GM19438 (cell line): ENCODE data around the gene NINJ2.

Experiments used
- ATAC-seq: cut with Tn5 transposase; IDR thresholded peaks from one replicate; pipeline ENCODE4 v1.9.1; 2021; ENCODE audit warnings: low read depth; ENCODE audit not compliant: unreplicated experiment

Gene NINJ2

DNA sequence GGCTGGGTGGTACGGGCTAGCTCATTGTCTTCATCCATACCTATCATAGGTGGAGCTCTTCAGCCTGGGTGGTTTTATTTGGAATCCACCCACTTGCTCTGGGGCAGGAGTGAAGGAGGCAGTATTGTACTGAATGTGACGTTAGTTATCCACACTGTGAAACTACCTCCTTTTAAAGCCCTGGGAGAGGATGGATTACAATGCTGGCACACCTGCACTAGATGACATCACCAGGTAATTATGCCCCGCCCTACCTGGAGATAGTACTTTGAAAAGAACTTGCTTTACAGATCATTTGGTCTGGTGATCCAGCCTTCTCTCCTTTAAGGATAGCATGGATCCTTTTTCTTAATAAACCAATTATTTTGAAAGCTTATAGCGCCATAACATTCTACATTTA lies 125.5 kb downstream of the NINJ2 start:
- no peak for ATAC-seq

DNA sequence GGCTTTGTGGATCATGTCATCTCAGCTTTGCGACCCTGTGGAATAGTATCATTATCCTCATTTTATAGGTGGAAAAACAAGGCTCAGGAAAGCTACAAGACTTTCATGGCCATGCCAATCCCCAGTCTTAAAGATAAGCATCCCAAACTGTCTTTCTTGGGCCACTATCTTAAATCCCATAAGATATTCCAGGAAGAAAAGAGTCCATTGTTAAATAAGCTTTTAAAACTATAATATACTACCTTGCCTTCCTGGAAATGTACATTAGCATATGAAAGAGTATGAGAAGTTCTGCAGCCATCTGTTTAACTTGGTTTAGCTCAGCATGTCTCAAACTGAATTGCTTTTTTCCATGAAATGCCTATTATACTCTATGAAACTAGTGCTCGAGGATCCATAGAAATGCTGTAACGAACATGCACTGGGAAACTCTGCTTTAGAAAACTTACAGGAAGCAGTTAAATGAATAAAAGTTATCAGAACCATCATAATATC lies 126.4 kb downstream of the NINJ2 start:
- ATAC-seq = no peak

DNA sequence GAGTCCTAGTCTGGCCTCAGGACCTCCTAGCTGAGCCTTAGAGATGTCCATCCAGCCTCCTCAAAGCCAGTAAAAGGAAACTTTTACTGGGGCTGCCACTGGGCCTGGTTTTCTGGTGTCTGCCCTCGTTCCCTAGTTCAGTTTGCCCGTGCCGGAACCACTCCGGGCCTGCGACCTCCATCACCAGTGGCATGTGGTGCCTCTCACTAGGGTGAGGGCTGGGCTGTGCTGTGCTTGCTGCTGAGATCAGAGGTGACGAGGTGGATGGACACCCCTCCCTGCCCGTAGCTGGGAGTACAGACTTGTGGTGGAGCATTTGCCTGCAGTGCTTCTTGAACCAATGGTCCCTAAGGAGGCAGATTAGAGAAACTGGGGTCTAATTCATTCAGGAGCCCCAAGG lies 127.8 kb downstream of the NINJ2 start:
- no peak for ATAC-seq

- ATAC-seq = no peak
These were observed 129.0 kb downstream of the NINJ2 start for GRCh38 chr12:534216-534615.

- no peak for ATAC-seq
These were observed 129.5 kb downstream of the NINJ2 start for GRCh38 chr12:533718-534117.

- ATAC-seq = no peak
These were observed 130.2 kb downstream of the NINJ2 start for GRCh38 chr12:532908-533565.

GRCh38 chr12:531951-532585 lies 131.2 kb downstream of the NINJ2 start:
- no peak for ATAC-seq

DNA sequence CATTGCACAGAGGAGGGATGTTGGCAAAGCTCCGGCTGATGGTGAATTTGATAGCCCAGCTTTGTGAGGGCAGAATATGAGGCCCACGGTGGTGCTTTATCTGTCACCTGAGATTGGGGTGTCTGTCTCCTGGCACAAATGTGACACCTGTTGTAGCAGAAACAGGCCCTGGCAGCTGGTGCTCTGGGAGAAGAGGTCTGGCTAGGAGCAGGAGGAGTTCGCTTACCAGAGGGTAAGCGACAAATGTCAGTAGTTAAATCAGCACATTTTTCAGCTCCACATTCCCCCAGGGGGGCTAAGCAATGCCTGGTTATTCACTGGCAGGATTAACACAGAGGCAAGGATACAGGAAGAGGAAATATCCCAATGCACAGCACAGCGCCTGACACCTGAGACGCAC lies 132.4 kb downstream of the NINJ2 start:
- no peak for ATAC-seq

GRCh38 chr12:530308-530707 lies 132.9 kb downstream of the NINJ2 start:
- ATAC-seq = no peak

- ATAC-seq = no peak
These were observed 135.5 kb downstream of the NINJ2 start for GRCh38 chr12:527729-528128.

GRCh38 chr12:527241-527640 lies 136.0 kb downstream of the NINJ2 start:
- no peak for ATAC-seq

GRCh38 chr12:526089-526488 lies 137.2 kb downstream of the NINJ2 start:
- no peak for ATAC-seq

- ATAC-seq = no peak
These were observed 138.9 kb downstream of the NINJ2 start for GRCh38 chr12:524167-524951.

DNA sequence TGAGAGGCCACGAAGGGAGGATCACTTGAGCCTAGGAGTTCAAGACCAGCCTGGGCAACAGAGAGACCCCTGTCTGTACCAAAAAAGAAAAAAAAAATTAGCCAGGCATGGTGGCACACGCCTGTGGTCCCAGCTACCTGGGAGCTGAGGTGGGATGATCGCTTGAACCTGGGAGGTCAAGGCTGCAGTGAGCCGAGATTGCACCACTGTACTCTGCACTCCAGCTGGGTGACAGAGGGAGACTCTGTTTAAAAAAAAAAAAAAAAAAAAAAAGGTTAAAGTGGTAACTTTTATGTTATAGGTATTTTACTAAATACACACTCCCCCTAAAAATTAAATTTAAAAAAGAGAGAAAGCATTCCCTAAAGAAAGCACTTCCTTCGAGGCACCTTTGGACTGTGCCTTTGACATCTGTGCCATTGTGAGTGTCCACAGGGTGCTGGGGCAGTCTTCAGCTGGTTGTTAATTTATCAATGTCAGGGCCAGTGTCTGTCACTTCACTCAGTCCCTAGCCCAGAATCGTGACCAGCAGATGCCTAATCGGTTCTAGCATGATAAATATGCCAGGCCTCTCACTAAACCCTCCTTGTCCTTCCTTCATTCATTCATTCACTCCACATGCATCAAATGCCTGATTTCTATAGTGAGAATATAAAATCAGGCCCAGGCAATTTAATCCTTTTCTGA lies 140.4 kb downstream of the NINJ2 start:
- no peak for ATAC-seq

DNA sequence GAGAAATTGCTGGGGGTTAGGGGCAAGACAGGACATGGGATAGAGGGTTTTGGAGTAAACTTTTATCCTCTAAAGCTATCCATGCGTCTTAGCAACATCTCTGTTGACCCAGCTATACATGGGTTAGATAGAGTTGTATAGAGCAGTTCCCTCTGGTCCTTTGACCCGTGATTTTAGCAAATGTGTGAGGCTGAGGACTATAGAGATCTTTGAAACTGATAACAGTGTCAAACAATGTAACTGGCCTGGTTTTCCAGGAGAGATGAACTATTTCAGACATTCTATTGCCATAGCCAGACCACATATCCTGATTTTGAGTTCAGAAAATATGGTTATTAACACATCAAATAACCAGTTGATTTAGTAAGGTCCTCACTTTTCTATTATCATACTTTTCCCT lies 143.1 kb downstream of the NINJ2 start:
- ATAC-seq = no peak

DNA sequence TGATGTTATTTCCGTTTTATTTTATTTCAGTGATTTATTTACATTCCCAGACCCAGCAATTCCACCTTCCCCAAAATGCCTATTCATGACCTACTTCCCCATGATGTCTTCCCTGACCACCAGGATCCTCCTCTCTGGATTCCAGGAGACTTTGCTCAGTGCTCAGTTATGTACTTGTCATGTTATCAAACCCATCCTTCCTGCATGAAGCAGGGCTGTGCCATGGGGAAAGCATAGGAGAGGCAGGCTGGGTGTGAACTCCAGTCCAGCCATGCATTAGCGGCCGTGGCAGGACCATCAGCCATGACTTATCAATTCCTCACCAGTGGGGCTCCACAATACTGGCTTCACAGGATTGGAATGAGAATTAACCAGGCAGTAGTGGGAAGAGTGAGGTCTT lies 145.7 kb downstream of the NINJ2 start:
- ATAC-seq = no peak
